GM23338 (cell line): Measurements from ENCODE around the gene KDM4B.

ENCODE experiments used
- CREB1 ChIP-seq: fragments of 250-450 bp; sonication (Bioruptor Pico); IDR thresholded peaks from 2 replicates; pipeline ENCODE4 v1.5.0; 2020; ENCODE audit warnings: low read depth, mild to moderate bottlenecking, moderate library complexity
- EZH2 ChIP-seq: fragments of 200-600 bp; sonication (generic); IDR thresholded peaks from one replicate; pipeline ENCODE4 v1.8.0; 2017; ENCODE audit warnings: antibody characterized with exemption, mild to moderate bottlenecking, low read depth; ENCODE audit not compliant: unreplicated experiment
- POLR2AphosphoS5 ChIP-seq: IDR thresholded peaks from 2 replicates; pipeline ENCODE4 v1.6.1; 2016; ENCODE audit warnings: antibody characterized with exemption, low read depth
- TF ChIP-seq, protein P1 (sequence below): IDR thresholded peaks from one replicate; pipeline ENCODE4 v1.6.1; 2018; ENCODE audit warnings: antibody characterized with exemption; ENCODE audit not compliant: unreplicated experiment
- TF ChIP-seq, protein P2 (sequence below), 2 experiments: fragments of 200-600 bp in 1 of 2; sonication (generic) in 1 of 2; conservative IDR thresholded peaks; 2 replicates each; pipeline versions ENCODE4 v1.5.1 to v1.6.1; 2016 to 2017; ENCODE audit warnings: antibody characterized with exemption in 2 of 2, low read depth in 2 of 2, mild to moderate bottlenecking in 2 of 2, moderate library complexity in 1 of 2

DNA sequence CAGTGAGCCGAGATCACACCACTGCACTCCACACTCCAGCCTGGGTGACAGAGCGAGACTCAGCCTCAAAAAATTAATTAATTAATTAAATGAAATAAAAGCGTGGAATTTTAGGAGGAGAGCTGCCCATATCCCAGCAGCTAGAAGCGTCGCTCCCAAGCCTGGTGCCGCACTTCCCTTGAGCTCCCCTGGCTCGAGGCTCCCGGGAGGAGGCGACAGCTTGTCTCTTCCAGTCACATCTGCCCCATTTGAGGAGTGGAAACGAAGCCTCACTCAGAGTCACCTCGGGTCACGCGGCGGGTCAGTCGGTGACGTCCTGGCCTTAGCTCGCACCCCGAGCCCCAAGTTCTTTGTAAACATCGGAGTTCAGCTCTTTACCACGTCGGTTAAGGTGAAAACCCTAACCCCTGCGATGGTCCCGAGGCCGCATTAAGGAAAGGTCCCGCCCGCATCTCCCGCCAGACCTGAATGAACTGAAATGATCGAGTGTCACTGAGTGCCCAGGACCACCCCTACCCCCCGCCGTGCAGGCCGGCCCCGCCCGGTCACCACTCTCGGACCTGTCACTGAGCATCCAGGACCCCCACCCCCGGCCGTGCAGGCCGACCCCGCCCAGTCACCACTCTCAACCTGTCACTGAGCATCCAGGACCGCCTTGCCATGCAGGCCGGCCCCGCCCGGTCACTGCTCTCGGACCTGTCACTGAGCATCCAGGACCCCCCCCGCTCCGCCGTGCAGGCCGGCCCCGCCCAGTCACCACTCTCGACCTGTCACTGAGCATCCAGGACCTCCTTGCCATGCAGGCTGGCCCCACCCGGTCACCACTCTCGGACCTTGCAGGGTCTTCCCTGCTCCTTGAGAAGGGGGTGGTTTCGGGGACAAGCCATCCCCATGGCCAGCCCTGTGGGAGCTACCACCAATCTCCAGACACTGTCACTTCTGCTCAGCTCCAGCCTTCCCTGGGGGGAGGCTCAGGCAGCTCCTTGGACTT, 176.9 kb downstream of the KDM4B start:
- TF ChIP-seq, protein P1, sequence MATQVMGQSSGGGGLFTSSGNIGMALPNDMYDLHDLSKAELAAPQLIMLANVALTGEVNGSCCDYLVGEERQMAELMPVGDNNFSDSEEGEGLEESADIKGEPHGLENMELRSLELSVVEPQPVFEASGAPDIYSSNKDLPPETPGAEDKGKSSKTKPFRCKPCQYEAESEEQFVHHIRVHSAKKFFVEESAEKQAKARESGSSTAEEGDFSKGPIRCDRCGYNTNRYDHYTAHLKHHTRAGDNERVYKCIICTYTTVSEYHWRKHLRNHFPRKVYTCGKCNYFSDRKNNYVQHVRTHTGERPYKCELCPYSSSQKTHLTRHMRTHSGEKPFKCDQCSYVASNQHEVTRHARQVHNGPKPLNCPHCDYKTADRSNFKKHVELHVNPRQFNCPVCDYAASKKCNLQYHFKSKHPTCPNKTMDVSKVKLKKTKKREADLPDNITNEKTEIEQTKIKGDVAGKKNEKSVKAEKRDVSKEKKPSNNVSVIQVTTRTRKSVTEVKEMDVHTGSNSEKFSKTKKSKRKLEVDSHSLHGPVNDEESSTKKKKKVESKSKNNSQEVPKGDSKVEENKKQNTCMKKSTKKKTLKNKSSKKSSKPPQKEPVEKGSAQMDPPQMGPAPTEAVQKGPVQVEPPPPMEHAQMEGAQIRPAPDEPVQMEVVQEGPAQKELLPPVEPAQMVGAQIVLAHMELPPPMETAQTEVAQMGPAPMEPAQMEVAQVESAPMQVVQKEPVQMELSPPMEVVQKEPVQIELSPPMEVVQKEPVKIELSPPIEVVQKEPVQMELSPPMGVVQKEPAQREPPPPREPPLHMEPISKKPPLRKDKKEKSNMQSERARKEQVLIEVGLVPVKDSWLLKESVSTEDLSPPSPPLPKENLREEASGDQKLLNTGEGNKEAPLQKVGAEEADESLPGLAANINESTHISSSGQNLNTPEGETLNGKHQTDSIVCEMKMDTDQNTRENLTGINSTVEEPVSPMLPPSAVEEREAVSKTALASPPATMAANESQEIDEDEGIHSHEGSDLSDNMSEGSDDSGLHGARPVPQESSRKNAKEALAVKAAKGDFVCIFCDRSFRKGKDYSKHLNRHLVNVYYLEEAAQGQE = no peak
- TF ChIP-seq, protein P2, sequence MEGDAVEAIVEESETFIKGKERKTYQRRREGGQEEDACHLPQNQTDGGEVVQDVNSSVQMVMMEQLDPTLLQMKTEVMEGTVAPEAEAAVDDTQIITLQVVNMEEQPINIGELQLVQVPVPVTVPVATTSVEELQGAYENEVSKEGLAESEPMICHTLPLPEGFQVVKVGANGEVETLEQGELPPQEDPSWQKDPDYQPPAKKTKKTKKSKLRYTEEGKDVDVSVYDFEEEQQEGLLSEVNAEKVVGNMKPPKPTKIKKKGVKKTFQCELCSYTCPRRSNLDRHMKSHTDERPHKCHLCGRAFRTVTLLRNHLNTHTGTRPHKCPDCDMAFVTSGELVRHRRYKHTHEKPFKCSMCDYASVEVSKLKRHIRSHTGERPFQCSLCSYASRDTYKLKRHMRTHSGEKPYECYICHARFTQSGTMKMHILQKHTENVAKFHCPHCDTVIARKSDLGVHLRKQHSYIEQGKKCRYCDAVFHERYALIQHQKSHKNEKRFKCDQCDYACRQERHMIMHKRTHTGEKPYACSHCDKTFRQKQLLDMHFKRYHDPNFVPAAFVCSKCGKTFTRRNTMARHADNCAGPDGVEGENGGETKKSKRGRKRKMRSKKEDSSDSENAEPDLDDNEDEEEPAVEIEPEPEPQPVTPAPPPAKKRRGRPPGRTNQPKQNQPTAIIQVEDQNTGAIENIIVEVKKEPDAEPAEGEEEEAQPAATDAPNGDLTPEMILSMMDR (conservative IDR thresholded peaks at IDR 0.05; ENCODE audit: low read depth in 2 of 2) = no peak
- TF ChIP-seq EZH2 (no peak), POLR2AphosphoS5 (no peak), CREB1 (no peak)
